ENCODE results near the gene CUTA. TPM values are rescaled to one million over a fixed set of nuclear protein-coding genes. Genes with fewer than 3 reads are reported as not detected.
A peak's percentile ranks its signal among the peaks of the same experiment; 100 is the strongest.
"Not testable (repeated sequence)": the region's sequence is repeated elsewhere in the genome, so short reads cannot be mapped to it uniquely, and the experiment has no call there.

Gene CUTA
- total RNA-seq, 3 donors from 2014 or later = 81.3 to 123 (median 111) TPM

DNA sequence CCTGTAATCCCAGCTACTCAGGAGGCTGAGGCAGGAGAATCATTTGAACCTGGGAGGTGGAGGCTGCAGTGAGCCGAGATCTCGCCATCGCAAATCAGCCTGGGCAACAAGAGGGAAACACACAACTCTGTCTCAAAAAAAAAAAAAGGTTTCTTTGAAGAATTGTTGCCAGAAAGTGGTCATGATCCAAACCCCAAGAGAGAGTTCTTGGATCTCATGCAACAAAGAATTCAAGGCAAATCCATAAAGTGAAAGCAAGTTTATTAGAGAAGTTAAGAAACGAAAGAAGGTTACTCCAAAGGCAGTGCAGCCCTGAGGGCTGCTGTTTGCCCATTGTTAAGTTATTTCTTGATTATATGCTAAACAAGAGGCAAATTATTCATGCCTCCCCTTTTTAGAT is 40.7 kb downstream of the CUTA start:
- Histone ChIP-seq H3K4me3 (no peak overlapping the region), H3K4me1 (peaks cover 0 to 10% of the 10 kb centered on the region in 2 donors), H3K9me3 (no peaks in the 10 kb centered on the region), H3K27ac (peak overlapping the region; percentile 83 to 92), H3K27me3 (no peaks in the 10 kb centered on the region), H3K36me3 (no peaks in the 10 kb centered on the region)
- TF ChIP-seq, protein P1, sequence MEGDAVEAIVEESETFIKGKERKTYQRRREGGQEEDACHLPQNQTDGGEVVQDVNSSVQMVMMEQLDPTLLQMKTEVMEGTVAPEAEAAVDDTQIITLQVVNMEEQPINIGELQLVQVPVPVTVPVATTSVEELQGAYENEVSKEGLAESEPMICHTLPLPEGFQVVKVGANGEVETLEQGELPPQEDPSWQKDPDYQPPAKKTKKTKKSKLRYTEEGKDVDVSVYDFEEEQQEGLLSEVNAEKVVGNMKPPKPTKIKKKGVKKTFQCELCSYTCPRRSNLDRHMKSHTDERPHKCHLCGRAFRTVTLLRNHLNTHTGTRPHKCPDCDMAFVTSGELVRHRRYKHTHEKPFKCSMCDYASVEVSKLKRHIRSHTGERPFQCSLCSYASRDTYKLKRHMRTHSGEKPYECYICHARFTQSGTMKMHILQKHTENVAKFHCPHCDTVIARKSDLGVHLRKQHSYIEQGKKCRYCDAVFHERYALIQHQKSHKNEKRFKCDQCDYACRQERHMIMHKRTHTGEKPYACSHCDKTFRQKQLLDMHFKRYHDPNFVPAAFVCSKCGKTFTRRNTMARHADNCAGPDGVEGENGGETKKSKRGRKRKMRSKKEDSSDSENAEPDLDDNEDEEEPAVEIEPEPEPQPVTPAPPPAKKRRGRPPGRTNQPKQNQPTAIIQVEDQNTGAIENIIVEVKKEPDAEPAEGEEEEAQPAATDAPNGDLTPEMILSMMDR (IDR thresholded peaks at IDR 0.05) = no peak
- TF ChIP-seq POLR2A (IDR thresholded peaks at IDR 0.05) (no peak), POLR2AphosphoS5 (IDR thresholded peaks at IDR 0.05) (no peak)
- DNase-seq (ENCODE audit: low spot score in 2 of 2) = no peak
- intact Hi-C loops (cut with DNase I; ENCODE audit: low total_unique reads) = no loop called here

DNA sequence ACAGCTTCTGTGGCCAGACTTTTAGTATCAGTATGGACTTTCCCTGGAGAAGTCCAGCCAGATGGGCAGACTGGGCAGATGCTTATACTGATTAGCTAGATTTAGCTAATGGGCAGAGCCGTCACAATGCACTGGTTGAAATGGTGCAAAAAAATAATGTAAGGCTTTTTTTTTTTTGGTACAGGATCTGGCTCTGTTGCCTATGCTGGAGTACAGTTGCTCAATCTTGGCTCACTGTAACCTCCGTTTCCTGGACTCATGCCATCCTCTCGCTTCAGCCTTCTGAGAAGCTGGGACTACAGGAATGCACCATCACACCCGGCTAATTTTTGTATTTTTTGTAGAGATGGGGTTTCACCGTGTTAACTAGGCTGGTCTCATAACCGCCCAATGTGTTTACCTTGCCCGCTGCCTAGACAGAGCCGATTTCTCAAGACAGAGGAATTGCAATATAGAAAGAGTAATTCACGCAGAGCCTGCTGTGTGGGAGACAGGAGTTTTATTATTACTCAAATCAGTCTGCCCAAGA is 42.7 kb downstream of the CUTA start:
- H3K4me1 ChIP-seq = peaks cover 0 to 10% of the 10 kb centered on the region in 2 donors
- no peaks in the 10 kb centered on the region for H3K27me3 ChIP-seq
- peak; percentile 78 to 84 for DNase-seq (ENCODE audit: low spot score in 2 of 2)
- H3K4me3 ChIP-seq = peak overlapping the region in 2 of 3 donors; percentile 8 to 43
- H3K27ac ChIP-seq = peak overlapping the region; percentile 83 to 92
- H3K9me3 ChIP-seq = no peaks in the 10 kb centered on the region
- H3K36me3 ChIP-seq = no peaks in the 10 kb centered on the region
- peak in 2 of 3 donors; percentile 36 to 58 for TF ChIP-seq POLR2AphosphoS5 (IDR thresholded peaks at IDR 0.05)
- TF ChIP-seq, protein P1 (IDR thresholded peaks at IDR 0.05) = no peak
- intact Hi-C loops (cut with DNase I; ENCODE audit: low total_unique reads) = no loop called here

DNA sequence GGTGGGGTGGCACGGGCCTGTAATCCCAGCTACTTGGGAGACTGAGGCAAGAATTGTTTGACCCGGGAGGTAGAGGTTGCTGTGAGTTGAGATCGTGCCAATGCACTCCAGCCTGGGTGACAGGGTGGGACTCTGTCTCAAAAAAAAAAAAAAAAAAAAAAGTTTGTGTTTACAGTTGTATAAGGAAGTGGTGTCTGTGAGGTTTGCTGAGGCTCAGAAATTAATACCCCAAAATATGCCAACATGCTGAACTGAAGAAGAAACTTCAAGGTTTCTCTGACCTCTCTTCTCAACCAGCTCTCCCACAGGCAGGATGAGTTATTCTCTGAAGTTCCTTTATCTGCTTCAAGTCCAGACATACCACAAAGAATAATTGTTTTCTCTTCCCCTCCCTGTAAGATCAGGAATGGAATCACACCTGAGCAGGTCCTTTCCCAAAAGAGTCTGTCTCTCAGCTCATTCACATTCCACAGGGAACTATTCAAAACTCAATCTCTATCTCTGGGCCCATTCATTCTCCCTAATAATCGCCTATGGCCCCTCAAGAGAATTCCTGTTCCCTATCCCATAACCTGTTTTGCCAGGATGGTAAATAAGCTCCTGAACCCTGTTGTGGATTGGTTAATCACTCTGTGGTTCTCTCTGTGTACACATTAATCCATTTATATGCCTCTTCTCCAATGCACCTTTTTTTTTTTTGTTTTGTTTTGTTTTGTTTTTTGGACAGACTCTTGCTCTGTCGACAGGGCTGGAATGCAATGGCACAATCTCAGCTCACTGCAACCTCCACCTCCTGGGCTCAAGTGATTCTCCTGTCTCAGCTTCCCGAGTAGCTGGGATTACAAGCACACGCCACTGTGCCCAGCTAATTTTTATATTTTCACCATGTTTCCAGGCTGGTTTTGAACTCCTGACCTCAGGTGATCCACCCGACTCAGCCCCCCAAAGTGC is 43.7 kb downstream of the CUTA start:
- H3K4me3 ChIP-seq = peak overlapping the region in 1 of 3 donors; percentile 30
- H3K9me3 ChIP-seq = no peaks in the 10 kb centered on the region
- no peak for TF ChIP-seq POLR2A (IDR thresholded peaks at IDR 0.05)
- intact Hi-C loops (cut with DNase I; ENCODE audit: low total_unique reads) = no loop called here
- DNase-seq (ENCODE audit: low spot score in 2 of 2) = no peak
- peak overlapping the region; percentile 77 to 83 for H3K27ac ChIP-seq
- H3K27me3 ChIP-seq = no peaks in the 10 kb centered on the region
- H3K36me3 ChIP-seq = no peaks in the 10 kb centered on the region
- H3K4me1 ChIP-seq = peaks cover 0 to 10% of the 10 kb centered on the region in 2 donors

DNA sequence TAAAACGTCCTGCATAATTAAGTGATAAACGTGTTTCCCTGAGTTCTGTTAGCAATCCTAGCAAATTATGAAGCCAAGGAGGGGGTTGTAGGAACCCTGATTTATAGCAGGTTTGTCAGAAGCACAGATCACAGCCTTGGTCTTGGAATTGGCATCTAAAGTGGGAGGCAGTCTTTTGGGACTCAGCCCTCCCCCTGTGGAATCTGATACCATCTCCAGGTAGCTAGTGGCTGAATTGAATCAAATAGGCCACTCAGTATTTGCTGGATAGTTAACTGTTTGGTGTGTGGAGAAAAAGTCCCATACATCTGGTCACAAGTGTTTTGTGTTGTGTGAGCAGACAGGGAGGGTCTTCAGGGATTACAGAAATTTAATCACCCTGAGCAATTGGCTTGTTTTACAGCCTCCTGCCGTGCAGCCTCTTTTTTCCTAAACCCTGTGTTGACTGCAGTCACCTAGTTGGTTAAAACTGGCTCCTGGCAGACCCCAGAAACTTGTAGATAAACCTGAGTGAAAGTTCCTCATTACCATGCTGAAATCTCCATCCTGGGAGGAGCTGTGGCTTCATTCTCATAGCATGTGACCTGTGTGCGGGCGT is 45.3 kb downstream of the CUTA start:
- peak overlapping the region; percentile 40 to 77 for H3K27ac ChIP-seq
- H3K27me3 ChIP-seq = no peaks in the 10 kb centered on the region
- H3K4me1 ChIP-seq = peaks cover 0 to 10% of the 10 kb centered on the region in 2 donors
- intact Hi-C loops (cut with DNase I; ENCODE audit: low total_unique reads) = no loop called here
- no peaks in the 10 kb centered on the region for H3K9me3 ChIP-seq
- no peak for DNase-seq (ENCODE audit: low spot score in 2 of 2)
- TF ChIP-seq POLR2AphosphoS5 (IDR thresholded peaks at IDR 0.05) (no peak), POLR2A (IDR thresholded peaks at IDR 0.05) (no peak)
- TF ChIP-seq, protein P1 (IDR thresholded peaks at IDR 0.05) = no peak
- no peaks in the 10 kb centered on the region for H3K36me3 ChIP-seq
- no peak overlapping the region for H3K4me3 ChIP-seq

DNA sequence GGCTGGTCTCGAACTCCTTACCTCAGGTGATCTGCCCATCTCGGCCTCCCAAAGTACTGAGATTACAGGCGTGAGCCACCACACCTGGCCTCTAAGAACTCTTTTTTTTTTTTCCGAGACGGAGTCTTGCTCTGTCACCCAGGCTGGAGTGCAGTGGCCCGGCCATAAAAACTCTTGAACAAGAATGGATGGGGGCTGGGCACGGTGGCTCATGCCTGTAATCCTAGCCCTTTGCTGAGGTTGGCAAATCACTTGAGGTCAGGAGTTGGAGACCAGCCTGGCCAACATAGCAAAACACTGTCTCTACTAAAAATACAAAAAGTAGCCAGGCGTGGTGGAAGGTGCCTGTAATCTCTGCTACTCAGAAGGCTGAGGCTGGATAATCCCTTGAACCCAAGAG is 46.0 kb downstream of the CUTA start:
- H3K4me3 ChIP-seq; DNase-seq (ENCODE audit: low spot score in 2 of 2); H3K36me3 ChIP-seq; H3K27me3 ChIP-seq; H3K27ac ChIP-seq; intact Hi-C loops (cut with DNase I; ENCODE audit: low total_unique reads); H3K9me3 ChIP-seq: not testable (repeated sequence)
- peaks cover 0 to 10% of the 10 kb centered on the region in 2 donors for H3K4me1 ChIP-seq

DNA sequence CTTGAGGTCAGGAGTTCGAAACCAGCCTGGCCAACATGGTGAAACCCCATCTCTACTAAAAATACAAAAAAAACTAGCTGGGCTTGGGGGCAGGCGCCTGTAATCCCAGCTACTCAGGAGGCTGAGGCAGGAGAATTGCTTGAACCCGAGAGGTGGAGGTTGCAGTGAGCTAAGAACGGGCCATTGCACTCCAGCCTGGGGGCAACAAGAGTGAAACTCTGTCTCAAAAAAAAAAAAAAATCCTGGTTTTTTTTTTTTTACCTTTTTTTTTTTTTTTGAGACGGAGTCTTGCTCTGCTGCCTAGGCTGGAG is 50.2 kb downstream of the CUTA start:
- H3K27me3 ChIP-seq; H3K9me3 ChIP-seq; H3K27ac ChIP-seq; H3K4me1 ChIP-seq; DNase-seq (ENCODE audit: low spot score in 2 of 2); H3K36me3 ChIP-seq; H3K4me3 ChIP-seq; intact Hi-C loops (cut with DNase I; ENCODE audit: low total_unique reads): not testable (repeated sequence)

Data from breast epithelium (tissue), 4 donors.